Activated CD4-positive, alpha-beta T cell treated with anti-CD3 and anti-CD28 coated beads, Interleukin-2, amount 50 U/mL, for 4 hours (primary cell): ENCODE results near the gene SHISA9.
"Not testable (repeated sequence)": the region's sequence is repeated elsewhere in the genome, so short reads cannot be mapped to it uniquely, and the experiment has no call there.

Source experiments
- DNase-seq, 2 experiments: peaks; one replicate each; pipeline ENCODE4 v3.0.0-alpha.2; 2020

The SHISA9 gene

DNA sequence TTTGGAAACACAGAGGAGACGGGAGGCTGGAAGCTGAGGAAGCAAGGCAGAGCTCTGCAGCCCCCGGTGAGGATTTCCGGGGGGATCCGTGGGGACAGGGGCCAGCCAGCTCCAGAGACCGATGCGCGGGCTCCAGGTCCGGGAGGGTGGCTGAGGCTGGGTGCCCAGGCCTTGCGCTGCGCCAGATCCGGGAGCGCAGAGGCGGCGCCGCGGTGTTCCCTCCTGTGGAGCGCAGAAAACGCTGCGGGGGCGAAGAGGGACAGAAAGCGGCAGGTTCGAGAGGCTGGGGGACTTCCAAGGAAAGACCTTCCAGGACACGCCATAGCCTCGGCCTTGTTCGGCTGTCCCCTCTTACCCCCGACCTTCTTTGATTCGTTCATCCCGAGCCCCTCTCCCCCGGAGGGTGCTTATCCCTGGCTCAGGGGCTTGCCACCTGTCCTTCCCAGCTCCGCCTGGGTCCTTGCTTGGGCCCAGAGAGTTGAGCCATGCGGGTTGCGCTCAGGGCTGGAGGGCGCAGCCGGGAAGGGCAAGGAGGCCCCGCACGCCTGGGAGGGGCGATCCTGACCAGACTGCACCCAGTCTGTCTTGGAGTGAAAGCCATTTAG, 697 bp upstream of the SHISA9 start:
- DNase-seq = no peak

DNA sequence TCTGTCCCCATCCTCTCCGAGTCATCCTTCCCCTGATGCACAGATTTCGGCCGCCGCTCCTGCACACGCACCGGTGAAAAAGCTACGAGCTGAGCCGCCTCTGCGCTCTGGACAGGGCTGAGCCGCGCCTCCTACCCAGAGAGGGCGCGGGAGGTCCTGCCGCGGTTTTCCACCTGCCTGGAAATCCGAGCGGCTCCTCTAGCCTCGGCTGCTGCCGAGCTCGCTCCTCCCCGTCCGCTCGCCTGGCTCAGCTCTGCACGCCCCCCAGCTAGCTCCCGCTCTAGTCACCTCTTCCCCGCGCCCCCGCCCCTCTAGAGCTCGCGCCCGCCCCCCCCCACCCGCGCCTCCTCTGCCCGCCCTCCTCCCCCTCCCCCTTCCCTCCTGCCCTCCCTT, 198 bp upstream of the SHISA9 start:
- DNase-seq = no peak

DNA sequence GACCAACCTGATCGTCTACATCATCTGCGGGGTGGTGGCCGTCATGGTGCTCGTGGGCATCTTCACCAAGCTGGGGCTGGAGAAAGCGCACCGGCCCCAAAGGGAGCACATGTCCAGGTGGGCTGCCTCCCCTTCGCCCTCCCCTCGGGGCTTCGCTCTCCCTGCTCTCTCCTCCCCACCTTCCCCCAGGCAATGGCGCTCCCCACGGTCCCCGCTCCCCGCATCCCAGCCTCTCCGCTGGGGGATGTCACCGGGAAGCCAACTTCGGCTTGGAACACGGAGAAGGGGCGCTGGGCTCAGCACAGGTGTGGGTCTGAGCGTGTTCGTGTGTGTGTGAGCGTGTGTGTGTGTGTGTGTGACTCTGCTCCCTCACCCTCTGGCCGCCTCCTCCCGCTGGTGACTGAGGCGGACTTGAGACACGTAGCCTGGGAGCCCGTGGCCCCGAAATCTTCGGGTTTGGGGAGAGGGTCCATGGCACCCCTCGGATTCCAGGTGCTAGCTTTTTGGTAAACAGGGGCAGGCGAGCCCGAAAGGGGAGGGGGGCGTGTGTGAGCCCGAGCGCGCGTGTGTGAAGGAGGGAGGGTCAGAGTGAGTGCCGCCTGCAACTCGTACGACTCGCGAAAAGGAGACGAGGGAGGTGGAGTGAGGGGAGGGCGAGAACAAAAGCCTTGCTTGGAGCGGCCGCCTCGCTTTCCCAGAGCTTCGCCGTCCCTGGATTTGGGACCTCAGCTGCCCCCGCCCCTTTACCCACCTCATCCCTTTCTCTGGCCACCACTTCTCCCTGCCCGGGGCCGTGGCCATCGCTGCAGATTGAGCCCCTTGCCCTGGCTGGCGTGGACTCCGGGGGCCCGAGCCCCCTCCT, 1.3 kb downstream of the SHISA9 start:
- DNase-seq = no peak

DNA sequence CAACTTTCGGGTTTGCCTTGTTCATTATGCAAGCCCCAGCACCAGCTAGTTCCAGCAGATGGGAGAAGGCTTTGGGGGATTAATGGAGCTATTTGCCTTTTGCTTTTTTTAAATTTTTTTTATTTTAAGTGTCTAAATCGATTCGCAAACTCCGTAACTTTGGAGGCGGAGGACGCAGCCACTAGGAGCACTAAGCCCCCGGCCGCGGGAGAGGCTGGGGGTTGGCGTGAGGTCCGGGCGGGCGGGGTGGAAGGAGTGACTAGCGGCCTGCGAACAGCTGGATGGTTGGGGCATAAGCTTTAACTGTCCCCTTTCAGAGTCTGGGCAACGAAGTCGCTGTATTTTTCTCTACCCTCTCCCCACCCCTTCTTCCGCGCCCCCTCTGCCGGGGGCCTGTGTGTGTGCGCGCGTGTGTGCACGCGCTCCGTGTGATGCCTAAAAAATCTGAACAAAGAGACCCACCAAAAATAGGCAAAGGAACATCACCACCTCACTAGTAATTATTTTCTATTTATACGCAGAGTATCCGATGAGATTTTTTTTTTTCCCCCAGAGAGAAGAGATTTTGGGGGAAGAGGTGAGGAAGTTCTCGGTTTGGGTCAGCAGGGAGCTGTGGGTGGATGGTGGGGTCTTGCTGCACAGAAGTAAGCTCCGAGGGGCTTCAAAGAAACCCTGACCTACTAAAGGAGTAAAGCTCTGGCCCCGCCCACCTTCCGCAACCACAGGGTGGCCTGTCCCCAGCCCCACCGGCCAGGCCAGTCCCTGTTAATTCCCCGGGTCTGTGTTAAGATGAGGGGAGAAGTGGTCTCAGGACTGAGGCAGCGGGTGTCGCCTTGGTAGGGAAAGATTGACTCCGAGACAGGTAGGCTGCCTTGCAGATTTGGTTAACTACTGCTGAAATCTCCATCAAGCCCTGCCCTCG, 2.3 kb downstream of the SHISA9 start:
- no peak for DNase-seq

DNA sequence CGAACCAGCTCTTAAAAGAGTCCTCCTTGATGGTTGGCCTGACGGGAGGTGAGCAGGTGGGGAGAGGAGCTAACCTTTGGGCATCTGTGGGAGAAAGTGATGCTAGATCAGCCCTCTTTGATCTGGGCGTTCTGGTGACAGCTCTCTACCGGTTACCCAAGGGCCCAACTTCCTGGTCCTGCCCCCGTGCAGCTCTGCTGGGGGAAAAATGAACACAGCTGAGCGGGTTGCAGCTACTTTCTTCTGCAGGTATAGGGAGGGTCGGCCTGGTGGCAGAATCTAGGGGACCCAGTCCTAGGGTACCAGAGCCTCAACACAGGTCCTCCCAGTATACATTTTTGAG, 2.9 kb downstream of the SHISA9 start:
- DNase-seq = no peak

DNA sequence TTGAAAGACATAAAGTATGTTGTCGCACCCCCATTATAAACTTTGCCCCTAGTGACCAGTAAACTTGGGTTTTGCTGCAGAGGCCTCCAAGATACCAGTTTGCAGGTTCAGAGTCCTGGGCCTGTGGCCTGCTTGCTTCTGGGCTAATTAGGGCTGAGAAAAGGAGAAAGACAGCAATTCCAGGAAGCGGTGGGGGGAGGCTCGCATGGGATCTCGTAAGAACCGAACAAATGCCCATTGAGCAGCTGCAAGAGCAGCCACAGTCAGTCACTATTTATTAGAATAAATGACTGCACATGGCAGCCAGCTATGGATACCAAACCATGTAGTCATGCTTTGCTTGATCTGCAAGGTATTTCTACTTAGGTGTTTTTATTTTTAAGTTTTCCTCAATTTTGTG, 4.9 kb downstream of the SHISA9 start:
- DNase-seq = no peak

DNA sequence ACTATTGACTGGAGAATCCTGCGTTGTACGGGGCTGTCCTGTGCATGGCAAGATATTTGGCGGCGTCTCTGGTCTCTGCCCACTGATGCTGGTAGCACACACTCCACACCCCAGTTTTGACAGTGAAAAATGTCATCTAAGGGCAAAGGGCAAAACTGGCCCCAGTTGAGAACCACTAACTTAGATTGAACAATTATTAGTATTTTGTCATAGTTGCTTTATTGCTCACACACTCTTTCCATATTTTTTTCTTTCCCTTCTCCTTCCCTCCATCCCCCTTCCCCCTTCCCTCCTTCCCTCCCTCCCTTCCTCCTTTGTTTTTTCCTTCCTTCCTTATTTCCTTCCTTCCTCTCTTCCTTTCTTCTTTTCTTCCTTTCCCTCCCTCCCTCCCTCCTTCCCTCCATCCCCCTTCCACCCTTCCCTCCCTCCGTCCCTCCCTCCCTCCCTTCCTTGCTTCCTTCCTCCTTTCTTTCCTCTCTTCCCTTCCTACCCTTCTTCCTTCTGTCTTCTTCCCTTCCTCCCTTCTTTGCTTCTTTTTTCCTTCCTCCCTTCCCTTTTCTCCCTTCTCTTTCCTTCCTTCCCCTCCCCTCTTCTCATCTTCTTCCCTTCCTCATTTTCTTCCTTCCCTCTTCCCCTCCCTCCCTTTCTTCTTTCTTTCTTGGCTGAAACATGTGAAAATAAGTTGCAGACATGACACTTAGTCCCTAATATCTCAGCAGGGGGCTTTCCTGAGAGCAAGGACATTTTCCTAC, 5.5 kb downstream of the SHISA9 start:
- no peak for DNase-seq

DNA sequence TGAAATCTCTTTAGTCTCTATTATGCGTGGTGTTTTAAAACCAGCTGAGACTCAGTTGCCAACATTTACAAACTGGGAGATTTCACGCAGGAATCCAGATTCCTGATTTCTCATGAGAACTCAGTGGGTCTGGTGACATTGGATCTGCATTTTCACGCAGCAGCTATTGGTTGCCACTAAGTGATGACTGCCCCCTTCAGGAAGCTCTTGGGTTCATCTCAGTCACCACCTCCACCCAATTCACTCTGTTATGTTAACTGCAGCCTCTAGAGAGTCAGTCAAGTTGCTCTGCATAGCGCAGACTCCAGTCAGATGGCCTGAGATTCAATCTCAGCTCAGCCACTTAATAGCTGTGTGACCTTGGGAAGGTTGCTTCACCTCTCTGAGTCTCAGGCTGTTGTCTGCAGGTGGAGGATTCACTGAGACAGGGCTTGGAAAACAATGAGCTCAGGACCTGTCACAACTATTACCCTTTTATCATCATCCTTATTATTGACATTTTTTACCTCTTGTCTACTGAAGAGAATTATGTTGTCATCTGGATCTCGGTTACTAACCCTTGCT, 6.4 kb downstream of the SHISA9 start:
- DNase-seq = no peak

DNA sequence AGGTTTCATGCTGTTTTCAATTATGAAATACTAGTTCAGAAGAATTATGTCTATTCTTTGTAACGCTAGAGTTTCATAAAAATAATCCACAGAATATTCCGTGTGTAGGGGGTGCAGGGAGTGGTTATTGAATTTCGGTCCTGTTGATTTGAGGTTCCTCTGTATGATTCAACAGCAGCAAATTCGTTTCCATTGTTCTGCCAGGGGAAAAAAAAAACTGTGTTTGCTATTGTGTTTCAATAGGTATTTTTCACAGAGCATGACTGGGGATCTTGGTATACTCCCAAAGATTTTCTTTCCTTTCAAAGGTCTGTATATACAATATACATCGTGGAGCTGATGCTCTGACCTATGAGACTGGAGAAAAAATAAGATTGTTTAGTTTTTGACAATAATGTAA, 15.8 kb downstream of the SHISA9 start:
- no peak for DNase-seq

DNA sequence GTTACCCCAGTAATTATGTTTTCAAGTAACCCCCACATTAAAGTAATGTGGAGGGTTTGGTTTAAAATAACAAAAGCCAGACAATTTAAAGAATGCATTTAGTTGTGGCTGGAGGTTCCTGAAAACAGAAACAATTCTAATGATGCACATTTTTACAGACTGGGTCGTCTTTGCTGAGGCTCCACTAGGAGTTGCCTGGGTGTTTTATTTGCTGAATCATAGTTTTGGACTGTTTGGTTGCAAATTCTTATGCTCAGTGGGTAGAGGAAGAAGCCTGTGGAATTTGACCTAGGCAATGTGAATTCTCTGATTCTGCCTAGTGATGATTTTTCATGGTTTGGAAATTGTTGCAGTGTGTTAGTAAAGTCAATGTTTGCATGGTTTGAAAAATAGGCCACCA, 16.3 kb downstream of the SHISA9 start:
- DNase-seq = no peak

DNA sequence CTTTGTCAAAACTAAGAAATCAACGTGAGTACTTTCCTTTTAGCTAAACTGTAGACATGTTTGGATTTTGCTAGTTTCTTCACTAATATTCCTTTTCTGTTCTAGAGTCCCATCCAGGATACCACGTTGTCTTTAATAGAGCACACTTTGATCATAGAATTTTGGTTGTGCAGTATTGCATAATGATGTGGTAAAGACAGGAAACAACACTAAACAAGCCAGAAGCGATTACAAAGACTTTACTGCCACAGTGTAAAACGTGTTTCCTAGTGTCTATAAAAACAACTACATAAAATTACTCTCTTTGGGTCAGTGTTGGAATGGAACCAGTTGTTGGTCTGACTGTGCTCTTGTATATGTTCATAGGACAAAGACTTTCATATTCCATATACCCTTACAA, 19.3 kb downstream of the SHISA9 start:
- no peak for DNase-seq

DNA sequence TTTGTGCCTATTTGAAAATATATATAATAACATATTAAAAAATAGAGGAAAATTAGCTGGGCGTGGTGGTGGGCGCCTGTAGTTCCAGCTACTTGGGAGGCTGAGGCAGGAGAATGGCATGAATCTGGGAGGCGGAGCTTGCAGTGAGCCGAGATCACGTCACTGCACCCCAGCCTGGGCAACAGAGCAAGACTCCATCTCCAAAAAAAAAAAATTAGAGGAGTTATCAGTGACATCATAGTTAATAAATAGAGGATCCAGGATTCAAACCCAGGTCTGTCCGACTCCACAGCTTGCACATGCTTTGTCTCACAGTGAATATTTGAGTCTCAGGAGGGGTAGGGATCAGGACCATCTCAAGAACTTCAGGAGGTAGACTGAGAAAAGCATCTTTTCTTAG, 22.2 kb downstream of the SHISA9 start:
- not testable (repeated sequence) for DNase-seq

DNA sequence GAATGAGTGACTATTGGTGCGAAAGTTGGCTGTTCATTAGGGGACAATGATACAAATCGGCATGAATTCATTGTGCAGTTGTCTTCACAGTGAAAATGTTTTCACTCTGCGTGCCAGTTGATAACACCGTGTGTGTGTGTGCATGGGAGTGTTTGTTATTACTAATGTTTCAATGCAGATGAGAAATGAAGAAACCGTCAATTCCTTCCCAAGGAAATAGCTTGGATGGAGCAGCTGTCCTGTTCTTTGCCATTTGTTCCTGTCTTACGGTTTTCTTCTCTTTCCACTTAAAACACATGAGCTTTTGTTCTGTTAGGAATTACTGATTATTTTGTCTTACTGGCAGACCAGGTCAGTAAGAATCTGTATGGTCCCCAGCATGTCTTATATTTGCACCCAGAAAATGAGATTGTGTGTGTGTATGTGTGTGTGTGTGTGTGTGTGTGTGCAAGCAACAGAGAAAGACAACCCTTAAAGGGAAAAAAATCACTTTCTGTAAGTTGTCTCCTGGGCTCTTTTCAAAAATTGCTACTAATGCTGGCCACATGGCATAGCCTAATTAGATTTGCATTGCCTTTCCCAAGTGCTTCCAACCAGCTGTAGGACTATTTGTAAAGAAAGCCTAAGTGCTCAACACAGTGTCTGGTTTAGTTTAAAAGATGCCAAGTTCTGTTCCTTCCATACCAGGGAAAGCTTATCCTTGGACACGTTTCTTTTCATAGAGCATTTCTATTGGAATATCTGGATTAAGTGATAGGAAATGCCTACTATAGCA, 23.8 kb downstream of the SHISA9 start:
- DNase-seq = no peak

DNA sequence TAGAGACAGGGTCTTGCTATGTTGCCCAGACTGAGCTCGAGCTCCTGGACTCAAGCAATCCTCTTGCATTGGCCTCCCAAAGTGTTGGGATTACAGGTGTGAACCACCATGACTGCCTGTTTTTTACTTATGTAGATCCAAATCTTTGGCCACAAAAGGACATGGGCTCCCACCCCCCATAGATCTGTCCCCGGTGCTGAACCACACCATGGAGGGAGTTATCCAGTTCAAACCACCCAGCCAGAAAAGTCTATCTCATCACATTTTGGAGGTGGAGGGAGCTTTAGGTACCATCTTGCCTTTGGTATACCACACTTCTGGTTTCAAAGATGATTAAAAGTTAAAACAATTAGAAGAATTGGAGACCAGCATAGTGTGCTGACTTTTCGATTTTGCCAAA, 26.2 kb downstream of the SHISA9 start:
- DNase-seq = no peak

DNA sequence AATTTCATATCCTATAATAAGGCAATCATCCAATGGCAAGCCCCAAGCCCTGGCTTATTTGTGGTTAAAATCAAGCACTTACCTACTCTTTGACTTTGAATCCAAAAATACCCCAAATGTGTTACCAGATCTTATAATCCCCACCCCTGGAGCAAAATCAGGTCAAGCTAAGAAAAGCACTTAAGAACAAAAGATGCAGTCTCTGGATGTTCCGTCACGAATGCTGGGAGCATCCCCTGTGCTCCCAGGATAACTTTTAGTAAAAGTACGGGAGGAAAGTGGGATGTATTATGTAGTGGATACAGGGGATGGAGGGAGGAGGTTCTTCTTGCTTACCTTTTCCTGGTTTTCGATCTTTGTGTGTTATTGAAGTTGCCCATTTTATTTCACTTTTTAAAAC, 29.5 kb downstream of the SHISA9 start:
- no peak for DNase-seq

DNA sequence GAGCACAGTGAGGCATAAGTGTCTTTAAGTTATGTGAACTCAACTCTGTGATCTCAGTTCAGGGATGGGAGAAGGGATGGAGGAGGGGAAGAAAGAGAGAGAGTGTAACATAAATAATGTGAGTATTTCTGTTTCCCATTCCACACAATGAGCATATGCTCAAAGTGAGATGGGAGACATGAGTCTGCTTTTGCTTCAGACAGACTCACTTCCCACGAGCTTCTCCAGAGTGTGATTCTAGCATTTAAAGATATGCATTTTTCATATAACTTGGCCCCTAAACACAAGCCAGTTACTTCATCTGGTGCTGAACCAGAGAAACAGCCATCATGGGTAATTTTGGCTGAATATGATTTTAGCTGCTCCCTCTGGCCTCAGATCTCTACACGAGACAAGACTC, 35.0 kb downstream of the SHISA9 start:
- no peak for DNase-seq

DNA sequence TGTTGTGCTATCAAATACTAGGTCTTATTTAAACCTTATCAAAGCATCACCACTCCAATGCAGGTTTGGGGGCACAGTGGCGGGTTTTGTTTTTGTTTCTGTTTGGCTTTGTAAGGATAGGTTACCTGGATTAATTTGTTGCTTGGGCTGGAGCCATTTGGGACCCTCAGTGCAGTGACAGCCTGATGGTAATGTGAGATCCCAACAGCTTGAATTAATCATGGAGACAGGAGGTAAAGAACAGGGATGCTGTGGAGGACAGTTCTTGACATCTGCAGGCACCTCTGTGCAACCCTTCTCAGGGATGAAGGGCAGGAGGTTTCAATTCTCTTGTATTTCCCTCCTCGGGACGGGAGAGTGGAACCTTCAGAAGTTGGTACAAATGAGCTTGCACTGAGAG, 40.5 kb downstream of the SHISA9 start:
- DNase-seq = no peak

DNA sequence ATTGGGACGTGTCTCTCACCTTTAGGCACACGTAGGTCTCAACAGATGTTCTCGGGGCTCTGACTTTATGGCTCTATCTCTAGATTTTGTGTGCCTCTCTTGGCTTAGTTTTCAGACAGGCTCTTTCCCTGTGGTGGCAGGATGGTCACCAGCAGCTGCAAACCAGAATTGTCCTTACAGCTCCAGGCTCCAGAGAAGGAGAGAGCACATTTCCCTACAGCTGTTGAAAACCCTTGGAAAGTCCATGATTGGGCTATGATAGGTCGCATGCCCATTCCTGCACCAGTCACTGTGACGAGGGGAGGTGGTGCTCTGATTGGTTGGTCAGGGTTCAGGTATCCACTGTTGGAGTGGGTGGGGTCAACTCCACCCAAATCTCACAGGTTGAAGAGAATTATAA, 41.5 kb downstream of the SHISA9 start:
- DNase-seq = no peak

DNA sequence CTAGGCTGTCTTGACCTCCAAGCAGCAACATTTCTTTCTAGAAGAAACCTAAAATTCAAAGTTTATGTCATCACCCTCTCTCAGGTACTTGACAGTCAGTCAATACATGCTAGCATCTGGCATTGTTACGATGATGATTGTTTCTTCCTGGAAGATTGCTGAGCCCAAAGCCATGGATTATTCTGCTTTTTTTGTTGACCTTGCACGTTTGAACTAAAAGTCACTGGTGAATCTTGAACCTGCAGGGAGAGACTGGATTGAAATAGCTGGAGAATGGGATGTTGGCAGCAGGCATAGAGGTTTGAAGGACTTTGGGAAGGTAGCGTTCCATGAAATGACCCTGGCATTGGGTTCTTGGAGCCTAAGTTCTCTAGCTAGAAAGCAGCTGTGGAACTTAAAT, 42.9 kb downstream of the SHISA9 start:
- no peak for DNase-seq

DNA sequence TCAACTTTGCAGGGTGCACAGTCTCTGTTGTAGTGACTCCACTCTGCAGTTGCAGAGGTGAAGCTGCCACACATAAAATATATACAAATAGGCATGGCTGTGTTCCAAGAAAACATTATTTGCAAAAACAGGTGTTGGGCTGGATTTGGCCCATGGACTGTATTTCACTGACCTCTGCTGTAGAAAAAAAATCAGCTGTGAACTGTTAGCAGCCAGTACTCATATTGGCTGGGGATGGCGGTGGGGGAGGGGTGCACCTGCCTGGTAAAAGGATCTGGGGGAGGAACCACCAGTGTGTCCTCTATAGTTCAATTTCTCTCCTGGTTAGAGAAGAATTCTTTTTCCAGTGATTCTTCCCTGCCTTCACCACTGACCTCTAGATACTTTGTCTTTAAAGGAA, 50.0 kb downstream of the SHISA9 start:
- no peak for DNase-seq

DNA sequence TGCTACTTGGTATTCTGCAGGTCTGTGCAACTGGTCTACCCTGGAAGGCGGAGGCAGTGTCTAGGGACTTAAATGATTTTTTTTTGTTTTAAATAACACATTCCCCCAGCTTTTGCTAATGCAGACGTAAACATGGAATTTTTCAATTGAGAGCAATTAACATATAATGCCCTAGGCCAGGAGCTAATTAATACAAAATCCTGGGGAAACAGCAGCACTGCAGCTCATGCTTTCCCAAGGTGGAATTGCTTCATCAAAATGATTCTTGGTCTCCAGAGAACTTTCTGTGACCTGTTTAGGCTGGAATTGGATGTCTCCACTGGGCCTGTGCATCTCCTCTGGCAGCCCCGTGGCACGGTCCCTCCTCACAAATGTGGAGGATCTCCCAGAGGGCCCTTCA, 50.6 kb downstream of the SHISA9 start:
- no peak for DNase-seq

DNA sequence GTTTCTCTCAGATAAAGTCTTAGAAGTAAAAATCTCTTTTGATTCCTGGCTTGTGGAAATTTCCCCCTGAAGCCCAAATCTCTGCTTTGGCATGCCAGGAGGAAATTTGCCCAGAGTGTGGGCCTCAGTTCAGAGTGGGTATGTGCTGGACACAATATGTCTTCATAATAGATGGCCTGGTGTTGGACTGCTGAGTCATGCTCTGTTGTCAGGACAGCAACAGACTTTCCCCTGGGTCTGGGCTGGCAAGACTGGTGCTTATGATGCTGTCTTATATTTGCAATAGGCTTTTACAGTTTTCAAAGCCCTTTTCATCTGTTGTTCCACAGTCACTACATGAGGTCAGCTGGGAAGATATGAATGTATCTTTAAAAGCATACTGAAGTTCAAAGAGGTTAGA, 57.0 kb downstream of the SHISA9 start:
- DNase-seq = no peak
